HG03469 (cell line): Measurements from ENCODE around the gene MSL3.

ENCODE experiments used
- ATAC-seq: cut with Tn5 transposase; IDR thresholded peaks from one replicate; pipeline ENCODE4 v1.9.1; 2021; ENCODE audit warnings: mild to moderate bottlenecking, moderate library complexity, moderate number of reproducible peaks; ENCODE audit not compliant: unreplicated experiment

The MSL3 gene

GRCh38 chrX:11758400-11759171 is 549 bp downstream of the MSL3 start:
- ATAC-seq = peak; percentile 30

GRCh38 chrX:11759172-11759460 is 1.1 kb downstream of the MSL3 start:
- no peak for ATAC-seq

GRCh38 chrX:11759461-11760311 is 1.6 kb downstream of the MSL3 start:
- ATAC-seq = peak; percentile 61

- ATAC-seq = no peak
These were observed 2.9 kb downstream of the MSL3 start for GRCh38 chrX:11760958-11761357.

GRCh38 chrX:11764602-11765067 is 6.6 kb downstream of the MSL3 start:
- ATAC-seq = no peak

GRCh38 chrX:11765449-11765848 is 7.4 kb downstream of the MSL3 start:
- ATAC-seq = no peak

GRCh38 chrX:11766487-11766886 is 8.4 kb downstream of the MSL3 start:
- no peak for ATAC-seq

- ATAC-seq = peak; percentile 60
These were observed 10.0 kb downstream of the MSL3 start for GRCh38 chrX:11768039-11768438.

GRCh38 chrX:11770320-11770719 is 12.3 kb downstream of the MSL3 start:
- no peak for ATAC-seq

- ATAC-seq = no peak
These were observed 20.2 kb downstream of the MSL3 start for GRCh38 chrX:11778230-11778629.

- no peak for ATAC-seq
These were observed 23.1 kb downstream of the MSL3 start for GRCh38 chrX:11781133-11781532.

GRCh38 chrX:11781734-11782370 is 23.8 kb downstream of the MSL3 start:
- no peak for ATAC-seq

- ATAC-seq = no peak
These were observed 26.5 kb downstream of the MSL3 start for GRCh38 chrX:11784543-11784942.

GRCh38 chrX:11786862-11787261 is 28.8 kb downstream of the MSL3 start:
- ATAC-seq = no peak

- no peak for ATAC-seq
These were observed 29.5 kb downstream of the MSL3 start for GRCh38 chrX:11787564-11787963.

GRCh38 chrX:11789809-11790208 is 31.8 kb downstream of the MSL3 start:
- peak; percentile 35 for ATAC-seq

- no peak for ATAC-seq
These were observed 33.1 kb downstream of the MSL3 start for GRCh38 chrX:11791090-11791489.

- ATAC-seq = no peak
These were observed 33.5 kb downstream of the MSL3 start for GRCh38 chrX:11791537-11791936.

GRCh38 chrX:11792461-11793421 is 34.7 kb downstream of the MSL3 start:
- ATAC-seq = peak; percentile 80

GRCh38 chrX:11793734-11794133 is 35.7 kb downstream of the MSL3 start:
- ATAC-seq = no peak

GRCh38 chrX:11813341-11813740 is 55.3 kb downstream of the MSL3 start:
- ATAC-seq = no peak
